Placental pericyte (primary cell): ENCODE results near the gene GAD1. TPM values are rescaled to one million over a fixed set of nuclear protein-coding genes. Genes with fewer than 3 reads are reported as not detected.

Experiments used
- small RNA-seq: library from RNA; depleted of rRNA; stranded (forward); fragments of <200 nt; gene quantifications from one replicate; pipeline ENCODE3, GENCODE V24; 2012; ENCODE audit warnings: low replicate concordance
- total RNA-seq: library from RNA; depleted of rRNA; stranded (reverse); fragments of >200 nt; gene quantifications from 2 replicates; pipeline ENCODE4 v1.2.3, GENCODE V29; 2012

The GAD1 gene
- total RNA-seq, result 0.22 and 0.43 TPM in 2 replicates

GRCh38 chr2:170816504-170817092 lies at the start of gene GAD1:
Gene GAD1 (plus strand): TSS chr2:170816887. CDS start chr2:170818592, 1,705 bp downstream.

GRCh38 chr2:170770008-170770605 lies 46.6 kb upstream of the GAD1 start, which contains the start of gene ERICH2:
Gene ERICH2 (plus strand): TSS chr2:170770378. CDS start chr2:170770682, 304 bp downstream.

Small RNAs within 50 kb of the gene (small RNA-seq; reads per million reads assigned to genes)
- gene RF00019, result not detected

Other genes with a start within 250 kb of the GAD1 start
- not detected in 2 replicates for gene SP5, start 101.5 kb upstream of the GAD1 start, total RNA-seq
- not detected in 2 replicates for gene ERICH2, start 46.5 kb upstream of the GAD1 start, total RNA-seq
- 86.6 and 105 TPM in 2 replicates for gene GORASP2, start 112.4 kb downstream of the GAD1 start, total RNA-seq